HG03575 (cell line): ENCODE measurements around the gene MYH11.

Source experiments
- ATAC-seq: cut with Tn5 transposase; IDR thresholded peaks from one replicate; pipeline ENCODE4 v1.9.1; 2021; ENCODE audit not compliant: unreplicated experiment, insufficient number of reproducible peaks, low FRiP score; ENCODE audit errors: extremely low read depth

MYH11 gene

DNA sequence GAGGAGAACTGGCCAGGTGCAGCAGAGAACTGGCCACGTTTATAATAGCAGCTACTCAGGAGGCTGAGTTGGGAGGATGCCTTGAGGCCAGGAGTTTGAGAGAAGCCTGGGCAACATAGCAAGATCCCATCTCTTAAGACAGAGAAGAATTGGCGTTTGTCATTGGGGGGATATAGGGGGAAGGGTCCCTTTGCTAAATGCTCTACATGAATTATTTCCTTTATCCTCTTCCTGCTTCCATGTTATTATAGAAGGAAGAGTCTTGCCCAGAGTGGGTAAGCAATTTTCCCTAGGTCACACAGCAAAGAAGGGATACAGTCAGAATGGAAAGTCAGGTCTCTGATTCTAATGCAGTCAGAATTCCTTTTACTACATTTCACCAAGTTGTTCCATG lies 68.0 kb downstream of the MYH11 start:
- ATAC-seq = no peak

DNA sequence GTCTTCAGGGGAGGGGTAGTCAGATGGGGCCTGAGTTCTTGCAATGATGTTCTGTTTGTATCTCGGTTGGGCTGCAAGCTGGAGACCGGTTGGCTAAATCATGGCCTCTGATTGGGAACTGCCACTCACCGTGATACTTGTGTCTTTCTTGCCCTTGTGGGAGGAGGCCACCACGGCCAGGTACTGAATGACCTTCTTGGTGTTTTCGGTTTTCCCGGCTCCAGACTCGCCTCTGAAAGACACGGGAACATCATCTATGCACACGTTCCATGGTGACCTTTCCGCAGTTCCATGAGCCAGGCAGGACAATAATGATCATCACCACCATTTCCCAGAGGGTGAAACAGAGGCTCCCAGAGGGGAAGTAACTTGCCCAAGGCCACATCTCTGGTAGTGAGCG lies 70.3 kb downstream of the MYH11 start:
- no peak for ATAC-seq

DNA sequence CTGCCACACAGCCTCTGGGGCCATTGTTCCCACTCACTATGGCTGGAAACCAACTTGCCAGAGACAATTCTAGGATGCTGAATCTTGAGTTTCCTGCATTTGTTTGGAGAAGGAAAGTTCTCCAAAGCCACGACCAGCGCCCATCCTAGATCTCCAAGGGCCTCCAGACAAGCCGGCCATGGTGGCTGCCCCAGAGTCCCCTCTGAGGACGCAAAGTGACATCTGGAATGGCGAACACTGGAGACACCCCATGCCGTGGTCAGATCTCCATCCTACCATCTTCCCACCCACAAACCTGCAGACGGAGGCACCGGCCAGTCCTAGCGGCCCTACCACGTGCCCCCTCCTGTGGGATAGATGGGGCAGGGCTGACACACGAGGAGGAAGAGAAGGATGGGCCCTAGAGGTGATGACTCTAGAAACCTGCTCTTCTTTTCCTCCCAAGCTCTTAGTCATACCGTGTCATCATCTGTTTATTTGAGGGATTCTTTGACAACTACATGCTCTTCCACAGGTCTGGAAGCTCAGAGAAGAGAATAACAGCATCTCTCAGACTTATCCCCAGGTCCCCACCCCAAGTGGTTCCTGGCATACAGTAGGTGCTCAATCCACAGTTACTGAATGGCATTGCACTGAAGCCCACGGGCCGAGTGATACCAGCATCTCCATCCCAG lies 71.3 kb downstream of the MYH11 start:
- no peak for ATAC-seq

DNA sequence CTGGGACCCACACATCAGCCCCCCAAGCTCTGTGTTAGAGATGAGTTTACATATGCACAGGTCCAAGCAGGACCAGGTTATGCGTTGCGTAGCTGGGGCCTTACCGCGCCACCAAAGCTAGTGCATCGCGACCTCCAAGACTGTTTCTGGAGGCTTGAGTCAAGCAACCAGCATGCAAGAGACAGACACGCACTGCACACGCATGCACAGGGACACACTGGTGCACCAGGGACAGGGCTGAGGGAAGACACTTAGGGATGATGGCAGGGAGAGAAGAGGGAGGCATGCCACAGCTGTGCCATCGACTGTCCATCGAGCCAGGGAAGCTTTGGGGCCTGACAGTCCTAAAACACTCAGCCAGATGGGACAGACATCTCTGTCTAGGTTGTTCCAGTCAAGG lies 72.8 kb downstream of the MYH11 start:
- no peak for ATAC-seq

DNA sequence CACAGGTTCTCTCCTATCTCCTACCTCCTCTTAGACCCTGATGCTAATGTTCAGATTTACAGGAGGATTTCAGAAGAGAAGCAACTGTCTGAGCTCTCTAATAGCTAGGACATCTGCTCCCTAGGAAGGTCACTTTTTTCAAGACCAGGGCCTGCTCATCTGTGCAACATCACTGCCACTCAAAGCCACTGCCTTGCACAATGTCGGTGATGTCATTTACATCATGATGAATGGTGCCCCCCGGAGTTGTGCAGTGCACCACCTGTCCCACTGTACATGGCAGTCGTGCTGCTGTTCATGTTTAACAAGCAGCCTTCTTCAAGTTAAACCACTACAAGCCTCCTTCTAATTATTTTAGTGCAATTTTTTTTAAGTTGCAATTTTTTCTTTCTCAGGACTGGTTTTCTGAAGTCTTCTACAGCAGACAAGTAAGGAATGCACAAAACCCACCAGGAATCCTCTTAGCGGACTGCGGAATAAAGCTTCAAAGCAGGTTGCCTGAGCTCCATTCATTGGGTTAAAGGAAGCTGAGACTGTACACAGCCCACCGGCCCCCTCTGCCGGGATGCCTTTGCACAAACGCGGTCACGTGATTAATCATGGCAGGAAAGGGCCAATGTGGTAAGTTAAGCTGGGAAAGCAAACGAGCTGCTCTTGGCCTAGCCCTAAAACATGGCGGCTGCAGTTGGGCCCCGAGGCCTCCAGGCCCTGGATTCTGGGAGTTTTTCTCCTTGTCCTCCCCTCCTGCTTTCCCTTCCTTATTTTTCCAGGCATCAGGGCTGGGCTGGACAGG lies 74.1 kb downstream of the MYH11 start:
- no peak for ATAC-seq

DNA sequence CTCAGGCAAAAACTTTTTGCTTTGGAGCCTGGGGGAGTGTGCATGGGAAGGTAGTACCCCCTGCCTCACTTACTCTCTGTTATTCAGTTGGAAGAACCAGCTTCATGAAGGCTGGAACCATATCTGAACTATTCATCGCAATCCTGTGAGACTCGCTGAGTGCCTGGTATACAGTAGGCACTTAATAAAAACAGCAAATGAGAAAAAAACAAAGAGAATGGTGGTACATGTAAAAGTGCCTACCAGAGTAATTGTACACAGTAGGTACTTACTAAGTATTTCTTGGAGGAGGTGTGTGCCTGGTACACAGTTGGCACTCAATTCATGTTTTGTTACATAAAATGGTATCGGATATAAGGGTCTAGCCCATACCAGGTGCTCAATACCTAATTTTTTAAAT lies 75.2 kb downstream of the MYH11 start:
- no peak for ATAC-seq

DNA sequence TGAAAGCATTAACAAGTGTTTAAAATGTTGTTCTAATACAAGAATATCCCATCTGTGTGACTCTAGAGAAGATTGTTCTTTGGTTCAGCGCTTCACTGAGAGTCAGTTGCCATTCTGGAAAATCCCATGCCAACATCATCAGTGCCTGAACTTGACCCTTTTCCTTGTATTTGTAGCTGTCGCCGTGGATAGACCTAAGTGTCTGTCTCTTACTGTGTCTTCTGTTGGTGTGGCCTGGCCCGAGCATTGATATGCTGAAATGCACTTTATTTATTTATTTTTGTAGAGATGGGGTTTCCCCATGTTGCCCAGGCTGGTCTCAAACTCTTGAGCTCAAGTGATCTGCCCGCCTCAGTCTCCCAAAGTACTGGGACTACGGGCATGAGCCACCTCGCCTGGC lies 76.0 kb downstream of the MYH11 start:
- ATAC-seq = no peak

DNA sequence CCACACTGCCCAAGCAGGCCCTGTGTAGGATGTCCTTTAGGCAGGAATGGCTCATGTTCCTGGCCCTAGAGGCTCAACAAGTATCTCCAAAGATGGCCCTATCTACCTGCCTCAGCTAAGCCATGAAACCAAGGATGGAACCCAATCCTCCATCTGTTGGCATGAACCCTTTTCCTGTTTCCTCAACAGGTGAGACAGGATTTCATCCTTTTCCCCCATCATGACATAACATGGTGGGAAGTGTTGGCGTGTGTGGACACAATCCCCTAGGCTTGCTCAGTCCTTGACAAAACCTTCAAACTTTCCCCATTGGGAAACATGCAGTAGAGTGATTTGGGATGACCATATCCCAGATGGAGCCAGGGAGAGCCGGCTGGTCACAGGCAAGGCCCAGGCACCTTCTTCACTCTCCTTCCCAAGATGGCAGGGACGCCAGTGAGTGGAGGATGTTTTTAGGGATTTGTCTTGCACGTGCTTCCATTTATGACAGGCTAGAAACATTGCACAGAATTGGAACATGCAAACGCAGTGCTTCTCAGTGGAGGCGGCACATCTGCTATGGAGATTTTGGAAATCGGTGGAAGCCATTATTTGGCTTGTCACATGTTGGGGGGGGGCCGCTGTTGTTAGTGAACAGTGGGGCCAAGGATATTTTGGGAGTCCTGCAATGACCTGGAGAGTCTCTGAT lies 77.0 kb downstream of the MYH11 start:
- ATAC-seq = no peak

DNA sequence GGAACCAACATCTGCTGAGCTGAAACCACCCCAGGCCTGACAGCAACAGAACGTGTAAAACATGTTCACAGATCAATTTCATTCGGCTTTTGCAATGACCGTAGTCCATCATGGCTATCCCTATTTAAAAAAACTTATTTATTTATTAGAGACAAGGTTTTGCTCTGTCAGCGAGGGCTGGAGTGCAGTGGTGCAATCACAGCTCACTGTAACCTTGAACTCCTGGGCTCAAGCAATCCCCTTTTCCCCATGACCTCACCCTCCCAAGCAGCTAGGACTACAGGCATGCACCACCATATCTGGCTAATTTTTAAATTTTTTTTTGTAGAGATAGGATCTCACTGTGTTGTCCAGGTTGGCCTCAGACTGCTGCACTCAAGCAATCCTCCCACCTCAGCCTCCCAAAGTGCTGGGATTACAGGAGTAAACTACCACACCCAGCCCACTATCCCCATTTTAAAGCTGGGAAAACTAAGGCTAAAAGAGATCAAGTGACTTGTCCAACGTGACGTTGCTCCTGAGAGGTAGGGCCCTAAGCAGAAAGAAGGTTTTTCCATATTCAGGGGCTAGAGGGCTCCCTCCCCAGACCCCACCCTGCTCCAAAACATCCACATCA lies 77.7 kb downstream of the MYH11 start:
- ATAC-seq = no peak

DNA sequence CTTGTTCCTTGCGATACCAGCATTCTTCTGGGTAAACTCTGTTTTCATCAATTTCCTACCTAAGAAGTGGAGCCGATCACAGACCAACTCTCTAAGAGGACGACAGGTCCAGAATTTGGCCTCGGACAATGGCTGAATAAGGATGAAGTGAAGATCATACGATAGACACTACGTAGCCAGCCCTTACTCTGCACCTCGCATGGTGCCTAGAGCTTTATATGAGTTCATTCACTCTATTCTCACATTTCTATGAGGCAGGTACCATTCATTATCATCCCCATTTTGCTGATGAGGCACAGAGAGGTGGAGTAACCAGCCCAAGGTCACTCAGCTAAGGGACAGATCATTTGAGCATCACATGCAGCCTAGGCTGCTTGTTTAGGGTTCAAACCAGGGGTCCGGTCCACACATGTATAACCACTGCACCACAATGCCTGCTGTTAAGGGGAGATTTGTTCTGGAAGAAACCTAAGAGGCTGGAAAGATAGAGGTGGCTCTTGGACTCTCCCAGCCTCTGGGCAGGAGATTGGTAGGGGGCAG lies 78.6 kb downstream of the MYH11 start:
- no peak for ATAC-seq

DNA sequence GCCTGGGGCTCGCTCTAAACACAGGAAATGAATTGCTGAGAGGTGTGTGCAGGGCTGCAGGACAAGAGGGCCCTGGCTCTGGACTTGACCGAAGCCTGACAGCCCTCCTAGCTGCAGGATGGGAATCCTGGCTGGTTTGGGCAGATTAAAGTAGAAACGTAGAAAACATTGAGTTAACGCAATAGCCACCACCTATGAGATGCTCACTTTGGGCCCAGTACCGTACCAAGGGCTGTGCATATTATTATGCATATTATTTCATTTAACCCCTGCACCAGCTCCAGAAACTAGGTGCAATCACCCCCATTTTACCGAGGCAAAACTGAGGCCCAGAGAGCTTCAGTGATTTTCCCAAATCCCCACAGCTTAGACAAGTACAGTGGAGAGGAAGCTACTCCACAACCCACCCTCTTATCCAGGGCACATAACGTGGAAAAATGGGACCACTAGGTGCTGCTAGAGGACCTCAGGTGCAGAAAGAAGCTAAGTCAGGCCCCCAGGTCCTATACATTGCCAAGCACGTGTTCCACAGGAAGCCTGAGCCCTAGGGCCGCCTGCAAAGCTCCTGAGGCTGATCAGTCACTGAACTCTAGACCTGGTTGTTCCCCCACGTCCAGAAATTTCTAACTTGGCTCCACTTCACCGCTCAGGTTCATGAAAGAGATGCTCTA lies 79.2 kb downstream of the MYH11 start:
- no peak for ATAC-seq

DNA sequence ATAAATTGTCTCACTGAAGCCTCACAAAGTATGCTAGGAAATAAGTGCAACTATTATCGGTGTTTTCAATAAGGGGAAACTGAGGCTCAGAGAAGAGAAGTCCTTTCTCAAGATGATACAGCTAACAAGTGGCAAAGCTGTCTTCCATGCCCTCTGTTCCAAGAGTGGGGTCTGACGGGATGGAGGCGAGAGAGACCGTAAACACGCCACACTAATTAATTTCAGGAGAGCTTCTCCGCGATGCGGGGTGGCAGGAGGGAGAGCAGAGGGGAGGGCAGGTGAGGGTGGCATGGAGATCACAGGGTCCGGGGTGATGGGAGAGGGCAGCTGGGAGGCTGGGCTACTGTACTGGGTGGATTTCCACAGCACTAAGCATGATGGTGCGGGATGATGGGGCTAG lies 80.3 kb downstream of the MYH11 start:
- no peak for ATAC-seq

DNA sequence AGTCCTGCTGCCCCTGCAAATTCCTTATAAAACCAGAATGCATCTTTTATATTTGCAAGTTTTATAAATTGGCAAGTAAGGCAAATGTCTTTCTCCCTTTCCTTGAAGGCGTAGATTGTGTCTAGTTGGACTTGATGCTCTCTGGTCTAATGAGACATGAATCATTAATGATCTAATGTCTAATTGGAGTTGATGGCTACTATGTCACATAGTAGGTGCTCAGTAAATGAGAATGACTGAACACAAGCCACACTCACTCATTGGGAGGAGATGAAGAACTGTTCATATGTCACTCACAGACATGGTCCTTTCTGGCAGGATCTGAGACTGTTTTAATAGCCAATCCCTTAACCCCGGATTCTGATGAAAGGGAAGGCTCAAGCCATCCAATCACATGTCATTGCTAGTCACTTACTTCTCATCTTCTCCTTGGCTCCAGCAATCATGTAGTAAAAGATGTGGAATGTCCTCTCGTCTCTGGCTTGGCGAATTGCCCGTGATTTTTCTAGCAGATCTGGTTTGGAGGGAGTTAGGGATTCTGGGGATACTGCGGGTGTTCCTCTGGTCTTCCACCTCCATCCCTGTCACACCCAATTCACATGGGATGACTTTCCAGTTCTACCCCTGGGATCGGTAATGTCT lies 81.0 kb downstream of the MYH11 start:
- no peak for ATAC-seq

DNA sequence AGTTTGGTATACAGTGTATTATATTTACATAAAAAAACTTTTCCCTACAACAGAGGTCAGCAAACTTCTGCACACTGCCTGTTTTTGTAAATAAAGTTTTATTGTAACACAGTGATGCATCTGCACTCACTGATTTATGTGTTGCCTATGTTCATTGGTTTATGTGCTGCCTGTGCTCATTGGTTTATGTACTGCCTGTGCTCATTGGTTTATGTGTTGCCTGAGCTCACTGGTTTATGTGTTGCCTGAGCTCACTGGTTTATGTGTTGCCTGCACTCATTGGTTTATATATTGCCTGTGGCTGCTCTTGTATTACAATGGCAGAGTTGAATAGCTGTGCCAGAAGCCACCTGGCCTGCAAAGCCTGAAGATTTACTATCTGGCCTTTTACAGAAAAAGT lies 81.6 kb downstream of the MYH11 start:
- no peak for ATAC-seq

DNA sequence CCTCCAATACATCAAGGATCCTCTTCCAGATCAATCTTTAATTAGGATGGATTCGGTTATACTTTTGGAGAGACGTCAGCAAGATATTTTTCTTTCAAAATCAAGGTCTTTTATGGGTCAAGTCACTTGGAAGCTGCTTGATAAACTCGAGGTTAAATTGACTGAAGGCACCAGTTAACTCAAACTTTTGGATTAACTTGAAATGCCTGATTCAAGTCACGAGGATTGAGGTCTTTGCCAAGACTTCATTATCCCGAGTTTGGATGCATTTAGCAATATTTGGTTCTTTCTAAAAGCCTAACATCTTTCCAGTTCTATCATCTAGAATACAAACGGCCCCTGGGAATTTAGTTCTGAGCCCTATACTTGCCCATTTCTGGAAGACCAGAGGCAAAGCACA lies 82.9 kb downstream of the MYH11 start:
- ATAC-seq = no peak

DNA sequence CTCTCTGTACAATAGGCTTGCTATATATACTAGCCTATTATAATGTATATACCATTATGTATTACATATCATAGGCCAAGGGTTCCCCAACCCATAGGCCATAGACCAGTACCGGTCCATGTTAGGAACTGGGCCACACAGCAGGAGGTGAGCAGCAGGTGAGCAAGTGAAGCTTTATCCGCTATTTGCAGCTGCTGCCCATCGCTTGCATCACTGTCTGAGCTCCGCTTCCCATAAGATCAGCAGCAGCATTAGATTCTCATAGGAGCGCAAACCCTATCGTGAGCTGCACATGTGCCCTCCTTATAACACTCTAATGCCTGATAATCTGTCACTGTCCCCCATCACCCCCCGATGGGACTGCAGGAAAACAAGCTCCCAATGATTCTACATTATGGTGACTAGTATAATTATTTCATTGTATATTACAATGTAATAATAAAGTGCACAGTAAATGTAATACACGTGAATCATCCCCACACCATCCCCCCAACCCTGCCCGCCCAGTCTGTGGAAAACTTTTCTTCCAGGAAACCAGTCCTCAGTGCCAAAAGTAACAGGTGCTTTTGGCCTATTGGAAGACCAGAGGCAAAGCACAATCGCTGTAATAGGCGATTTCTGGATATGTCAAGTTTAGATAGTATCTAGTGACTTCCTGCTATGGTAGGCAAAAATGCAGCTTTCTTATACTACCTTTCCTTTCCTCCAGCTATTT lies 84.1 kb downstream of the MYH11 start:
- ATAC-seq = no peak

DNA sequence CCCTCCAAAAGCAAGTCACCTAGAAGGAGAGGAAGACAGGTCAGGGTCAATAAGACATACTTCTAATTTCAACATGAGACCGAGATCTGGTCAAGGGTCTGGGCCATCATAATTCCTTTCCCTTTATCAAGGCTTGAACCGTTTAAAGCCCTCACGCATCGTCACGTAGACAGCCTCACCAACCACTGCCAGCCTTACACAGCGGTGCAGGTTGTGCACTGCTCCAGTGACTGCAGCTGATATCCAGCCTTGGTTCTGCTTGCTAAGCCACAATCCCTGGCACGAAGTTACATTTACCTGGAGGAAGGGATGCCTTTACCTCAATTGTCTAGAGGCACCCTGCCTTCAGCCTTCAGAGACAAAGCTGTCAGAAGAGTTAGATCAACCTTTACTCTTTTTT lies 85.1 kb downstream of the MYH11 start:
- ATAC-seq = no peak

DNA sequence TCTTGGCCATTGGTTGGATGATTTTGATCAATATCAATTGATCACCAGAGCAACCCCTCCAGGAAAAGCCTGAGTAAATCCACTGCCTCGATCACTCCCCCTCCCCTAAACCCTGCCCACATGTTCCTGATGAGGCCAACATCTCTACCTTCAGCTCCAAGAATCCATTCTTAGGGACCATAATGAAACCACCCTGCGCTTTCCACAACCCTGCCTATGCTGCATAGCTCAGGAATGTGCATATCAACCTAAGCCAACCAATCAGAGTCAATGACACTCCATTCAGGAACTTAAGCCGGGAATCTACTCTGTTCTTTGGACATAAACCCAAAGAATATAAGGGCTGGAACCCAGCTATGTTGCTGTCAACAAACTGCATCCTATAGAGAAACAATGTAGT lies 86.3 kb downstream of the MYH11 start:
- ATAC-seq = no peak
